Muscle of leg (tissue), 11 donors: ENCODE data around the gene C1QTNF1. TPM values are rescaled to one million over a fixed set of nuclear protein-coding genes. Genes with fewer than 3 reads are reported as not detected.

ENCODE experiments used
- DNase-seq: peaks from one replicate; pipeline ENCODE4 v3.0.0; 2013
- H3K27ac ChIP-seq: one replicate; pipeline ENCODE4 v1.5.1; 2013; ENCODE audit warnings: mild to moderate bottlenecking, low read length, control low read depth
- H3K27me3 ChIP-seq: one replicate; pipeline ENCODE4 v1.6.1; 2013; ENCODE audit warnings: low read length; ENCODE audit not compliant: control insufficient read depth, insufficient read depth
- H3K36me3 ChIP-seq: one replicate; pipeline ENCODE4 v1.6.1; 2013; ENCODE audit warnings: low read length; ENCODE audit not compliant: control insufficient read depth, insufficient read depth
- H3K4me1 ChIP-seq: one replicate; pipeline ENCODE4 v1.6.1; 2013; ENCODE audit warnings: low read length; ENCODE audit not compliant: control insufficient read depth, insufficient read depth
- H3K4me3 ChIP-seq: one replicate; pipeline ENCODE4 v1.5.1; 2013; ENCODE audit warnings: low read length, control low read depth
- H3K9me3 ChIP-seq: replicated peaks from 2 replicates; pipeline ENCODE4 v1.6.1; 2013; ENCODE audit warnings: low read depth, low read length; ENCODE audit not compliant: control insufficient read depth
- WGBS: methylation state at CpG from one replicate; pipeline ENCODE4 v1.1.5; 2013; ENCODE audit warnings: missing lambda C conversion rate; ENCODE audit not compliant: insufficient coverage; 5-methylcytosine and 5-hydroxymethylcytosine counted together
- polyA plus RNA-seq, 8 donors: library from polyadenylated mRNA; unstranded; fragments of 120-200 nt; gene quantifications; one replicate each; pipeline versions ENCODE4 v1.2.1 to v1.2.3, GENCODE V29; 2013; ENCODE audit warnings: inconsistent platforms in 1 of 8, low replicate concordance in 1 of 8; ENCODE audit not compliant: insufficient read length in 8 of 8, insufficient read depth in 1 of 8
- total RNA-seq: library from RNA; stranded (reverse); fragments of 120-200 nt; gene quantifications from one replicate; pipeline ENCODE4 v1.2.4, GENCODE V29; 2013

Gene C1QTNF1
- total and polyA plus RNA-seq, 9 donors, result 3.3 to 10.9 (median 5.8) TPM

- Histone ChIP-seq H3K4me1 (peaks cover 19% of the 10 kb centered on the region), H3K27ac (no peak overlapping the region), H3K9me3 (no peaks in the 10 kb centered on the region), H3K27me3 (peaks cover 37% of the 10 kb centered on the region), H3K36me3 (no peaks in the 10 kb centered on the region), H3K4me3 (no peak overlapping the region)
- 84% methylated on average over 9 of the region's 13 CpGs for WGBS
- DNase-seq, result peak; percentile 50
Observed at GRCh38 chr17:79042421-79043190, 18.6 kb downstream of the C1QTNF1 start.

GRCh38 chr17:79043191-79043930, 19.4 kb downstream of the C1QTNF1 start:
- Histone ChIP-seq H3K9me3 (no peaks in the 10 kb centered on the region), H3K4me1 (peaks cover 26% of the 10 kb centered on the region), H3K27me3 (peaks cover 40% of the 10 kb centered on the region), H3K4me3 (no peak overlapping the region), H3K27ac (no peak overlapping the region), H3K36me3 (no peaks in the 10 kb centered on the region)
- WGBS, result 76% methylated on average over 10 of the region's 10 CpGs
- DNase-seq, result no peak

- Histone ChIP-seq H3K4me1 (peaks cover 31% of the 10 kb centered on the region), H3K4me3 (no peak overlapping the region), H3K27ac (no peak overlapping the region), H3K9me3 (no peaks in the 10 kb centered on the region), H3K27me3 (peaks cover 45% of the 10 kb centered on the region), H3K36me3 (no peaks in the 10 kb centered on the region)
- DNase-seq, result no peak
- 37% methylated on average over 12 of the region's 12 CpGs for WGBS
Observed at GRCh38 chr17:79043931-79044320, 20.0 kb downstream of the C1QTNF1 start.

GRCh38 chr17:79044462-79044861, 20.5 kb downstream of the C1QTNF1 start:
- WGBS, result 92% methylated on average over 8 of the region's 11 CpGs
- Histone ChIP-seq H3K9me3 (no peaks in the 10 kb centered on the region), H3K4me3 (no peak overlapping the region), H3K27me3 (peaks cover 47% of the 10 kb centered on the region), H3K4me1 (peaks cover 33% of the 10 kb centered on the region), H3K36me3 (no peaks in the 10 kb centered on the region), H3K27ac (no peak overlapping the region)
- no peak for DNase-seq

GRCh38 chr17:79045001-79045729, 21.2 kb downstream of the C1QTNF1 start:
- H3K9me3 ChIP-seq, result peaks cover 3% of the 10 kb centered on the region
- H3K27ac ChIP-seq, result no peak overlapping the region
- DNase-seq, result no peak
- H3K4me3 ChIP-seq, result no peak overlapping the region
- peaks cover 37% of the 10 kb centered on the region for H3K4me1 ChIP-seq
- H3K36me3 ChIP-seq, result no peaks in the 10 kb centered on the region
- H3K27me3 ChIP-seq, result peaks cover 52% of the 10 kb centered on the region
- 84% methylated on average over 15 of the region's 15 CpGs for WGBS

- no peak overlapping the region for H3K4me3 ChIP-seq
- WGBS, result 2% methylated on average over 11 of the region's 11 CpGs
- H3K4me1 ChIP-seq, result peaks cover 41% of the 10 kb centered on the region
- H3K36me3 ChIP-seq, result no peaks in the 10 kb centered on the region
- peak; percentile 89 for DNase-seq
- H3K27ac ChIP-seq, result no peak overlapping the region
- peaks cover 4% of the 10 kb centered on the region for H3K9me3 ChIP-seq
- peaks cover 55% of the 10 kb centered on the region for H3K27me3 ChIP-seq
Observed at GRCh38 chr17:79045842-79046196, 21.9 kb downstream of the C1QTNF1 start.

GRCh38 chr17:79046197-79046915, 22.4 kb downstream of the C1QTNF1 start:
- peaks cover 4% of the 10 kb centered on the region for H3K9me3 ChIP-seq
- peaks cover 57% of the 10 kb centered on the region for H3K27me3 ChIP-seq
- H3K36me3 ChIP-seq, result no peaks in the 10 kb centered on the region
- H3K4me1 ChIP-seq, result peaks cover 41% of the 10 kb centered on the region
- peak overlapping the region; percentile 76 for H3K27ac ChIP-seq
- H3K4me3 ChIP-seq, result no peak overlapping the region
- 26% methylated on average over 20 of the region's 25 CpGs for WGBS
- peak; percentile 87 for DNase-seq

- 13% methylated on average over 9 of the region's 15 CpGs for WGBS
- H3K4me1 ChIP-seq, result peaks cover 41% of the 10 kb centered on the region
- DNase-seq, result peak; percentile 96
Observed at GRCh38 chr17:79046916-79047280, 22.9 kb downstream of the C1QTNF1 start.

GRCh38 chr17:79047291-79047920, 23.4 kb downstream of the C1QTNF1 start:
- no peak for DNase-seq
- H3K27me3 ChIP-seq, result peaks cover 55% of the 10 kb centered on the region
- peaks cover 41% of the 10 kb centered on the region for H3K4me1 ChIP-seq

More at GRCh38 chr17:79046916-79047280, 22.9 kb downstream of the C1QTNF1 start:
- H3K36me3 ChIP-seq, result no peaks in the 10 kb centered on the region
- H3K27ac ChIP-seq, result peak overlapping the region; percentile 76
- no peak overlapping the region for H3K4me3 ChIP-seq
- H3K27me3 ChIP-seq, result peaks cover 56% of the 10 kb centered on the region
- H3K9me3 ChIP-seq, result peaks cover 4% of the 10 kb centered on the region

More at GRCh38 chr17:79047291-79047920, 23.4 kb downstream of the C1QTNF1 start:
- Histone ChIP-seq H3K27ac (peak overlapping the region; percentile 74), H3K36me3 (no peaks in the 10 kb centered on the region), H3K9me3 (peaks cover 4% of the 10 kb centered on the region), H3K4me3 (no peak overlapping the region)
- WGBS, result 61% methylated on average over 25 of the region's 30 CpGs
